HG03064 (cell line): Measurements from ENCODE around the gene RNF41.
"Not testable (repeated sequence)": the region's sequence is repeated elsewhere in the genome, so short reads cannot be mapped to it uniquely, and the experiment has no call there.

Source experiments
- ATAC-seq: cut with Tn5 transposase; IDR thresholded peaks from one replicate; pipeline ENCODE4 v1.9.1; 2021; ENCODE audit warnings: low read depth; ENCODE audit not compliant: unreplicated experiment

RNF41 gene

GRCh38 chr12:56221757-56222530, at the start of gene RNF41:
TSS of gene RNF41 (minus strand) at chr12:56221922. CDS start at chr12:56214047, 7,875 bp downstream.
- ATAC-seq: peak; percentile 77

GRCh38 chr12:56271031-56271430, 49.3 kb upstream of the RNF41 start:
- no peak for ATAC-seq

- ATAC-seq: peak; percentile 6
Observed at GRCh38 chr12:56267443-56268071, 45.8 kb upstream of the RNF41 start.

GRCh38 chr12:56266693-56267442, 45.1 kb upstream of the RNF41 start, which contains the start of gene COQ10A:
TSS of gene COQ10A (plus strand) at chr12:56266942. CDS start at chr12:56267119, 177 bp downstream.
- peak; percentile 90 for ATAC-seq

GRCh38 chr12:56266068-56266692, 44.5 kb upstream of the RNF41 start:
- not testable (repeated sequence) for ATAC-seq

GRCh38 chr12:56262955-56263354, 41.2 kb upstream of the RNF41 start:
- not testable (repeated sequence) for ATAC-seq

GRCh38 chr12:56261503-56262232, 39.9 kb upstream of the RNF41 start:
- ATAC-seq: no peak

- no peak for ATAC-seq
Observed at GRCh38 chr12:56260921-56261320, 39.2 kb upstream of the RNF41 start.

- ATAC-seq: no peak
Observed at GRCh38 chr12:56260380-56260779, 38.7 kb upstream of the RNF41 start.

GRCh38 chr12:56258820-56259183, 37.1 kb upstream of the RNF41 start:
- no peak for ATAC-seq

- peak; percentile 80 for ATAC-seq
Observed at GRCh38 chr12:56258068-56258819, 36.5 kb upstream of the RNF41 start, which contains the start of gene ANKRD52. TSS of gene ANKRD52 (minus strand) at chr12:56258384. CDS start at chr12:56258269, 115 bp downstream.

- ATAC-seq: peak; percentile 20
Observed at GRCh38 chr12:56257491-56258067, 35.9 kb upstream of the RNF41 start.

GRCh38 chr12:56257071-56257470, 35.3 kb upstream of the RNF41 start:
- no peak for ATAC-seq

- ATAC-seq: no peak
Observed at GRCh38 chr12:56256326-56256960, 34.7 kb upstream of the RNF41 start.

- no peak for ATAC-seq
Observed at GRCh38 chr12:56255671-56256070, 33.9 kb upstream of the RNF41 start.

GRCh38 chr12:56253091-56253490, 31.4 kb upstream of the RNF41 start:
- no peak for ATAC-seq

- ATAC-seq: no peak
Observed at GRCh38 chr12:56252649-56253048, 30.9 kb upstream of the RNF41 start.

- no peak for ATAC-seq
Observed at GRCh38 chr12:56248711-56249110, 27.0 kb upstream of the RNF41 start.
